IMR-90 (cell line): Measurements from ENCODE around the gene CARD19. TPM values are rescaled to one million over a fixed set of nuclear protein-coding genes. Genes with fewer than 3 reads are reported as not detected.

ENCODE experiments used
- ATAC-seq: fragments of 200-7000 bp; cut with Tn5 transposase; 2 replicates; pipeline ENCODE4 v1.9.1; 2020; ENCODE audit warnings: low read depth, mild to moderate bottlenecking, moderate library complexity
- BruUV-seq: library from RNA; stranded (reverse); fragments of 400-500 nt; replicated peaks from 2 replicates; lab custom pipeline; 2021; lab: Mats Ljungman, UMichigan
- CTCF ChIA-PET: fragments of 300-600 bp; formaldehyde crosslinking; extraction: SDS; loops from one replicate; lab custom pipeline; 2021; ENCODE audit warnings: antibody characterized with exemption; lab: Yijun Ruan, JAX
- POLR2A ChIA-PET: fragments of 300-600 bp; sonication (Branson Sonifier 250); formaldehyde crosslinking; loops from one replicate; lab custom pipeline; 2022; ENCODE audit warnings: antibody characterized with exemption; ENCODE audit not compliant: unreplicated experiment; lab: Charles Lee
- DNase-seq: peaks from one replicate; pipeline ENCODE4 v3.0.0; 2013
- H2AFZ ChIP-seq: replicated peaks from 2 replicates; pipeline ENCODE3; 2013; ENCODE audit warnings: low read length, mild to moderate bottlenecking; ENCODE audit not compliant: poor library complexity
- H2AK5ac ChIP-seq: 2 replicates; pipeline ENCODE4 v1.6.1; 2013; ENCODE audit warnings: low read depth, low read length, inconsistent platforms
- H2AK9ac ChIP-seq: replicated peaks from 2 replicates; pipeline ENCODE3; 2013; ENCODE audit warnings: mild to moderate bottlenecking, low read depth, low read length, moderate library complexity; ENCODE audit not compliant: poor library complexity
- H2BK120ac ChIP-seq: 2 replicates; pipeline ENCODE4 v1.6.1; 2013; ENCODE audit warnings: low read depth, low read length, inconsistent platforms
- H2BK15ac ChIP-seq: 3 replicates; pipeline ENCODE4 v1.6.1; 2013; ENCODE audit warnings: low read depth, low read length, inconsistent platforms
- H2BK20ac ChIP-seq: 2 replicates; pipeline ENCODE4 v1.6.1; 2013; ENCODE audit warnings: low read depth, mild to moderate bottlenecking, inconsistent platforms, low read length, moderate library complexity
- H2BK5ac ChIP-seq: 2 replicates; pipeline ENCODE4 v1.6.1; 2013; ENCODE audit warnings: mild to moderate bottlenecking, low read depth, low read length, inconsistent platforms; ENCODE audit not compliant: poor library complexity, severe bottlenecking
- H3K14ac ChIP-seq: replicated peaks from 2 replicates; pipeline ENCODE4 v1.6.1; 2013; ENCODE audit warnings: low read depth, low read length, inconsistent platforms
- H3K18ac ChIP-seq: 2 replicates; pipeline ENCODE4 v1.6.1; 2013; ENCODE audit warnings: low read depth, low read length, control low read depth
- H3K23ac ChIP-seq: 2 replicates; pipeline ENCODE4 v1.6.1; 2013; ENCODE audit warnings: low read depth, low read length, inconsistent platforms
- H3K27ac ChIP-seq: 2 replicates; pipeline ENCODE4 v1.5.1; 2013; ENCODE audit warnings: mild to moderate bottlenecking, control low read depth, low read length; ENCODE audit not compliant: insufficient read depth
- H3K27me3 ChIP-seq: 2 replicates; pipeline ENCODE4 v1.6.1; 2013; ENCODE audit warnings: low read length; ENCODE audit not compliant: control insufficient read depth, insufficient read depth
- H3K36me3 ChIP-seq: 2 replicates; pipeline ENCODE4 v1.6.1; 2013; ENCODE audit warnings: low read length, mixed read lengths; ENCODE audit not compliant: control insufficient read depth, insufficient read depth
- H3K4ac ChIP-seq: 2 replicates; pipeline ENCODE4 v1.6.1; 2013; ENCODE audit warnings: low read depth, low read length, inconsistent platforms
- H3K4me1 ChIP-seq: 2 replicates; pipeline ENCODE4 v1.6.1; 2013; ENCODE audit warnings: low read length, mixed read lengths; ENCODE audit not compliant: control insufficient read depth, insufficient read depth
- H3K4me2 ChIP-seq: 2 replicates; pipeline ENCODE4 v1.6.1; 2013; ENCODE audit warnings: low read depth, mild to moderate bottlenecking, control low read depth, low read length, moderate library complexity
- H3K4me3 ChIP-seq: 2 replicates; pipeline ENCODE4 v1.5.1; 2013; ENCODE audit warnings: low read depth, mild to moderate bottlenecking, control low read depth, low read length, moderate library complexity; ENCODE audit not compliant: insufficient read depth
- H3K56ac ChIP-seq: 2 replicates; pipeline ENCODE4 v1.6.1; 2013; ENCODE audit warnings: low read length, inconsistent platforms; ENCODE audit not compliant: insufficient read depth; ENCODE audit errors: extremely low read depth
- H3K79me1 ChIP-seq, 2 experiments: 2 replicates each; pipeline ENCODE4 v1.6.1; 2013; ENCODE audit warnings: low read length in 2 of 2, inconsistent platforms in 1 of 2, low read depth in 1 of 2
- H3K9ac ChIP-seq: 2 replicates; pipeline ENCODE4 v1.6.1; 2013; ENCODE audit warnings: low read depth, low read length, control low read depth
- H3K9me1 ChIP-seq: 2 replicates; pipeline ENCODE4 v1.6.1; 2013; ENCODE audit warnings: low read length, inconsistent platforms; ENCODE audit not compliant: insufficient read depth
- H3K9me3 ChIP-seq: 2 replicates; pipeline ENCODE4 v1.6.1; 2013; ENCODE audit warnings: low read length; ENCODE audit not compliant: control insufficient read depth, insufficient read depth
- H4K20me1 ChIP-seq: 2 replicates; pipeline ENCODE4 v1.6.1; 2013; ENCODE audit warnings: low read length, inconsistent platforms; ENCODE audit not compliant: insufficient read depth
- H4K5ac ChIP-seq: 2 replicates; pipeline ENCODE4 v1.6.1; 2013; ENCODE audit warnings: mild to moderate bottlenecking, low read depth, low read length, control low read depth
- H4K8ac ChIP-seq, 2 experiments: 2 replicates each; pipeline ENCODE4 v1.6.1; 2013; ENCODE audit warnings: low read depth in 2 of 2, low read length in 2 of 2, control low read depth in 1 of 2, inconsistent platforms in 1 of 2
- H4K91ac ChIP-seq: 2 replicates; pipeline ENCODE4 v1.6.1; 2013; ENCODE audit warnings: low read depth, low read length, inconsistent platforms; ENCODE audit not compliant: insufficient read depth
- FOS ChIP-seq: fragments of 150-350 bp; IDR thresholded peaks from 2 replicates; pipeline ENCODE4 v1.6.1; 2016; ENCODE audit warnings: low read depth, low read length
- MAZ ChIP-seq: IDR thresholded peaks from 2 replicates; pipeline ENCODE4 v1.6.1; 2012; ENCODE audit warnings: low read depth, mild to moderate bottlenecking, low read length, improper control_type of control experiment, moderate library complexity, borderline replicate concordance
- MXI1 ChIP-seq: IDR thresholded peaks from 2 replicates; pipeline ENCODE4 v1.6.1; 2012; ENCODE audit warnings: low read depth, mild to moderate bottlenecking, low read length, moderate library complexity, borderline replicate concordance
- NFE2L2 ChIP-seq: fragments of 150-350 bp; IDR thresholded peaks from 2 replicates; pipeline ENCODE4 v1.6.1; 2016; ENCODE audit warnings: low read depth, mild to moderate bottlenecking, low read length
- RAD21 ChIP-seq: IDR thresholded peaks from 2 replicates; pipeline ENCODE4 v1.6.1; 2012; ENCODE audit warnings: low read length, improper control_type of control experiment
- WGBS, 2 experiments: methylation state at CpG; one replicate each; pipeline versions ENCODE4 v1.1.5 to v1.1.7; 2013; ENCODE audit warnings: missing lambda C conversion rate in 2 of 2; ENCODE audit not compliant: insufficient read length in 1 of 2; ENCODE audit errors: extremely low coverage in 2 of 2; 5-methylcytosine and 5-hydroxymethylcytosine counted together
- dilution Hi-C: fragments of 300-500 bp; cut with HindIII; formaldehyde crosslinking; loops from one replicate; pipeline ENCODE4 v1.14.3; 2018; ENCODE audit warnings: low sequenced_read_pairs; ENCODE audit not compliant: unreplicated experiment
- in situ Hi-C: fragments of 300-500 bp; cut with MboI; formaldehyde crosslinking; loops from 3 replicates; pipeline ENCODE4 v1.14.3; 2019; ENCODE audit warnings: low sequenced_read_pairs, inconsistent platforms, mixed read lengths
- intact Hi-C: fragments of 100-400 bp; cut with micrococcal nuclease; formaldehyde crosslinking; loops from 2 replicates; pipeline ENCODE4 v1.10.0; 2022
- polyA plus RNA-seq, 3 experiments: library from polyadenylated mRNA; depleted of rRNA; stranded (reverse); fragments of >200 nt; gene quantifications; 2 replicates each; pipeline ENCODE4 v1.2.3, GENCODE V29; 2012; ENCODE audit warnings: low replicate concordance in 1 of 3
- total RNA-seq: library from RNA; depleted of rRNA; stranded (reverse); fragments of >200 nt; gene quantifications from 2 replicates; pipeline ENCODE4 v1.2.3, GENCODE V29; 2012
- TF ChIP-seq, protein P1 (sequence below): fragments of 150-350 bp; IDR thresholded peaks from 2 replicates; pipeline ENCODE4 v1.6.1; 2016; ENCODE audit warnings: low read depth, mild to moderate bottlenecking, low read length, moderate library complexity, borderline replicate concordance

CARD19 gene
- total and polyA plus RNA-seq, 2 of the 4 experiments (the other 2 are of a cell fraction): 17.4 to 111 TPM

DNA sequence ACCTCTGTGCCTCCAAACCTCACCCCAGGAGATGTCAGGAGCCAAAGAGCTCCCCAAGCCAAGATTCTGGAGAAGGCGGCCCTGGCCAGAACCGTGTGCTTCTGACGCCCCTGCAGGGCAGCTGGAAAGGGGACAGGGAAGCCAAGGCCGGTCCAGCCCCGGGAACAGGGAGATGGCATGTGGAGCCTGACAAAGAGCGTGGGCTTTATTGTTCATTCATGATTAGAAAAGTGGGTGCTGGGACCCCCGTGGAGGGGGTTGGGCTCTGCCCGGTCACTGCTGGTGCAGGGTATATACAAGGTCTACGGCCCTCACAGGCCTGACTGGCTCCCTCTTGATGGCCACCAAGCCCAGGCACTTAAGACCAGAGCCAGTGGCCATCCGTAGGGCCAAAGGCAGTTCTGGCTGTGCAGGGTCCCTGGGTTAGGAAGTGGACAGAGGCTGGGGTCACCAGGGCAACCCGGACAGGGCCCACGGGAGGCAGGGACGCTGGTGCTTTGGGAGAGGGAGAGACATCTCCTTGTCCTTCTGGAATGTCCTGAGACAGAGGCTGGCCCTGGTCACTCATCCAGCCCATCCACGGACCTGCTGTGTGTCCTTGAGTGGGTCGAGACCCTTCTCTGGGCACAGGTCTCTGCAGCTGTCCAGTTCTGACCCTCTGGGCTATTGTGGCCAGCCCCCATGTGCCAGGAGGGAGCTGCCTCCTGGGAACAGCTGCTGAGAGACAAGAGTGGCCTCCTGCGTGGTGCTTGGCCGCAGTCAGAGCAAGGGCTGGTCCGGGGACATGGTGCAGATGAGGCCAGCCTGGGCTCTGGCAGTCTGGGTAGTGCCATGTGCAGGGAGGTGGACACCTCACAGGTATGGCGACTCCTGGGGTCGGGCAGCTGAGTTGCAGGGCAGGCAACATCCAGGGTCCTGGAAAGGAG, 25.6 kb downstream of the CARD19 start:
- no peak overlapping the region for H3K14ac ChIP-seq
- peaks cover 0 to 23% of the 10 kb centered on the region in 2 experiments; a peak in 2 of 4 replicates for H3K79me1 ChIP-seq
- no peak overlapping the region for H4K8ac ChIP-seq
- peaks cover 13% of the 10 kb centered on the region for H3K4me1 ChIP-seq
- H3K18ac ChIP-seq: no peak overlapping the region
- no peak overlapping the region for H3K4me3 ChIP-seq
- WGBS, 2 experiments: 80% methylated on average over 4 of the region's 20 CpGs; no CpG with 5 or more reads in 1 of the 2 experiments
- peaks cover 23% of the 10 kb centered on the region for H3K36me3 ChIP-seq
- POLR2A ChIA-PET: no interaction called here
- peak overlapping the region; percentile 4; the same call in 1 of the 2 replicates for H2AK5ac ChIP-seq
- H3K27me3 ChIP-seq: no peaks in the 10 kb centered on the region
- H3K4me2 ChIP-seq: no peak overlapping the region
- no peak overlapping the region for H3K4ac ChIP-seq
- H3K9ac ChIP-seq: no peak overlapping the region
- BruUV-seq: no TSS peak
- H2BK15ac ChIP-seq: no peak overlapping the region
- H2AK9ac ChIP-seq: peak overlapping the region; percentile 75
- H3K27ac ChIP-seq: no peak overlapping the region
- no peak for ATAC-seq
- no peaks in the 10 kb centered on the region for H3K9me3 ChIP-seq
- intact Hi-C loops (no loop called here), dilution Hi-C loops (no loop called here), in situ Hi-C loops (loop anchor here (25.0 kb wide), 1 partner anchor 441 kb away; no protein-coding TSS in a partner anchor)
- TF ChIP-seq MAZ (no peak), RAD21 (no peak), MXI1 (no peak), NFE2L2 (no peak), FOS (no peak)
- TF ChIP-seq, protein P1, sequence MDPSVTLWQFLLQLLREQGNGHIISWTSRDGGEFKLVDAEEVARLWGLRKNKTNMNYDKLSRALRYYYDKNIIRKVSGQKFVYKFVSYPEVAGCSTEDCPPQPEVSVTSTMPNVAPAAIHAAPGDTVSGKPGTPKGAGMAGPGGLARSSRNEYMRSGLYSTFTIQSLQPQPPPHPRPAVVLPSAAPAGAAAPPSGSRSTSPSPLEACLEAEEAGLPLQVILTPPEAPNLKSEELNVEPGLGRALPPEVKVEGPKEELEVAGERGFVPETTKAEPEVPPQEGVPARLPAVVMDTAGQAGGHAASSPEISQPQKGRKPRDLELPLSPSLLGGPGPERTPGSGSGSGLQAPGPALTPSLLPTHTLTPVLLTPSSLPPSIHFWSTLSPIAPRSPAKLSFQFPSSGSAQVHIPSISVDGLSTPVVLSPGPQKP: no peak
- H2BK20ac ChIP-seq: no peak overlapping the region
- CTCF ChIA-PET: no interaction called here
- no peak overlapping the region for H3K56ac ChIP-seq
- H2BK120ac ChIP-seq: no peak overlapping the region
- H3K9me1 ChIP-seq: peaks cover 23% of the 10 kb centered on the region
- H4K91ac ChIP-seq: no peak overlapping the region
- no peak overlapping the region for H3K23ac ChIP-seq
- H2AFZ ChIP-seq: no peak overlapping the region
- H4K20me1 ChIP-seq: peaks cover 5% of the 10 kb centered on the region
- no peak overlapping the region for H2BK5ac ChIP-seq
- no peak overlapping the region for H4K5ac ChIP-seq
- DNase-seq: no peak
